Measurements from ENCODE around the gene B9D1.

The B9D1 gene

GRCh38 chr17:19362277-19363113, at the start of gene B9D1:
Gene B9D1, minus strand, starts transcription at chr17:19362723. Its CDS starts 154 bp downstream, at chr17:19362569.
- H3K27ac Mint-ChIP-seq, result peak within 1 kb of the TSS; percentile 88 to 95 (median 92)

GRCh38 chr17:19411631-19412030, 49.1 kb upstream of the B9D1 start:
- H3K27me3 Mint-ChIP-seq (ENCODE audit: low read depth), result peaks cover 18% of the 10 kb centered on the region
- no peaks in the 10 kb centered on the region for H3K9me3 Mint-ChIP-seq
- peak overlapping the region in 2 of 3 experiments; percentile 23 to 61 for H3K27ac Mint-ChIP-seq
- no peaks in the 10 kb centered on the region for H3K36me3 Mint-ChIP-seq (ENCODE audit: low read depth)
- H3K4me3 Mint-ChIP-seq, result no peak overlapping the region
- TF ChIP-seq CTCF (IDR thresholded peaks at IDR 0.05; ENCODE audit: unreplicated experiment in 3 of 3), result no peak
- peaks cover 21% of the 10 kb centered on the region for H3K4me1 Mint-ChIP-seq

More at GRCh38 chr17:19362277-19363113, at the start of gene B9D1:
- Mint-ChIP-seq H3K4me3 (peak within 1 kb of the TSS; percentile 87 to 93 (median 91)), H3K4me1 (peaks cover 55% of the 10 kb centered on the region), H3K36me3 (ENCODE audit: low read depth) (peaks cover 3% of the 10 kb centered on the region), H3K27me3 (ENCODE audit: low read depth) (no peaks in the 10 kb centered on the region), H3K9me3 (no peaks in the 10 kb centered on the region)
- peak; percentile 97 to 99 (median 98) for TF ChIP-seq CTCF (IDR thresholded peaks at IDR 0.05; ENCODE audit: unreplicated experiment in 3 of 3)

- no peak for TF ChIP-seq CTCF (IDR thresholded peaks at IDR 0.05; ENCODE audit: unreplicated experiment in 3 of 3)
- peaks cover 12% of the 10 kb centered on the region for H3K27me3 Mint-ChIP-seq (ENCODE audit: low read depth)
- peaks cover 20% of the 10 kb centered on the region for H3K4me1 Mint-ChIP-seq
- H3K4me3 Mint-ChIP-seq, result peak within 1 kb of the TSS in 1 of 3 experiments; percentile 60
- no peaks in the 10 kb centered on the region for H3K36me3 Mint-ChIP-seq (ENCODE audit: low read depth)
- peak within 1 kb of the TSS in 2 of 3 experiments; percentile 23 to 61 for H3K27ac Mint-ChIP-seq
- no peaks in the 10 kb centered on the region for H3K9me3 Mint-ChIP-seq
Observed at GRCh38 chr17:19410875-19411620, 48.5 kb upstream of the B9D1 start, which contains the start of gene RNF112. Gene RNF112, plus strand, starts transcription at chr17:19411232. Its CDS starts 177 bp downstream, at chr17:19411409.

GRCh38 chr17:19410091-19410490, 47.6 kb upstream of the B9D1 start:
- Mint-ChIP-seq H3K4me1 (peaks cover 20% of the 10 kb centered on the region), H3K9me3 (no peaks in the 10 kb centered on the region), H3K27me3 (ENCODE audit: low read depth) (peaks cover 9% of the 10 kb centered on the region), H3K36me3 (ENCODE audit: low read depth) (no peaks in the 10 kb centered on the region), H3K4me3 (peak overlapping the region in 1 of 3 experiments; percentile 2), H3K27ac (peak overlapping the region in 2 of 3 experiments; percentile 23 to 54)
- TF ChIP-seq CTCF (IDR thresholded peaks at IDR 0.05; ENCODE audit: unreplicated experiment in 3 of 3), result no peak

- TF ChIP-seq CTCF (IDR thresholded peaks at IDR 0.05; ENCODE audit: unreplicated experiment in 3 of 3), result no peak
- no peaks in the 10 kb centered on the region for H3K36me3 Mint-ChIP-seq (ENCODE audit: low read depth)
- no peak overlapping the region for H3K27ac Mint-ChIP-seq
- H3K4me3 Mint-ChIP-seq, result no peak overlapping the region
- peaks cover 20% of the 10 kb centered on the region for H3K4me1 Mint-ChIP-seq
- peaks cover 9% of the 10 kb centered on the region for H3K27me3 Mint-ChIP-seq (ENCODE audit: low read depth)
- no peaks in the 10 kb centered on the region for H3K9me3 Mint-ChIP-seq
Observed at GRCh38 chr17:19409509-19409908, 47.0 kb upstream of the B9D1 start.

All from nephron (organoid).